GM19043 (cell line): ENCODE data around the gene PTPRM.
"Not testable (repeated sequence)": the region's sequence is repeated elsewhere in the genome, so short reads cannot be mapped to it uniquely, and the experiment has no call there.

ENCODE experiments used
- ATAC-seq: cut with Tn5 transposase; IDR thresholded peaks from one replicate; pipeline ENCODE4 v1.9.1; 2021; ENCODE audit warnings: low read depth; ENCODE audit not compliant: unreplicated experiment

PTPRM gene

DNA sequence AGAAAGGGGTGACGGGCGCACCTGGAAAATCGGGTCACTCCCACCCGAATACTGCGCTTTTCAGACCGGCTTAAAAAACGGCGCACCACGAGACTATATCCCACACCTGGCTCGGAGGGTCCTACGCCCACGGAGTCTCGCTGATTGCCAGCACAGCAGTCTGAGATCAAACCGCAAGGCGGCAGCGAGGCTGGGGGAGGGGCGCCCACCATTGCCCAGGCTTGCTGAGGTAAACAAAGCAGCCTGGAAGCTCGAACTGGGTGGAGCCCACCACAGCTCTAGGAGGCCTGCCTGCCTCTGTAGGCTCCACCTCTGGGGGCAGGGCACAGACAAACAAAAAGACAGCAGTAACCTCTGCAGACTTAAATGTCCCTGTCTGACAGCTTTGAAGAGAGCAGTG, 399.6 kb downstream of the PTPRM start:
- ATAC-seq = not testable (repeated sequence)

DNA sequence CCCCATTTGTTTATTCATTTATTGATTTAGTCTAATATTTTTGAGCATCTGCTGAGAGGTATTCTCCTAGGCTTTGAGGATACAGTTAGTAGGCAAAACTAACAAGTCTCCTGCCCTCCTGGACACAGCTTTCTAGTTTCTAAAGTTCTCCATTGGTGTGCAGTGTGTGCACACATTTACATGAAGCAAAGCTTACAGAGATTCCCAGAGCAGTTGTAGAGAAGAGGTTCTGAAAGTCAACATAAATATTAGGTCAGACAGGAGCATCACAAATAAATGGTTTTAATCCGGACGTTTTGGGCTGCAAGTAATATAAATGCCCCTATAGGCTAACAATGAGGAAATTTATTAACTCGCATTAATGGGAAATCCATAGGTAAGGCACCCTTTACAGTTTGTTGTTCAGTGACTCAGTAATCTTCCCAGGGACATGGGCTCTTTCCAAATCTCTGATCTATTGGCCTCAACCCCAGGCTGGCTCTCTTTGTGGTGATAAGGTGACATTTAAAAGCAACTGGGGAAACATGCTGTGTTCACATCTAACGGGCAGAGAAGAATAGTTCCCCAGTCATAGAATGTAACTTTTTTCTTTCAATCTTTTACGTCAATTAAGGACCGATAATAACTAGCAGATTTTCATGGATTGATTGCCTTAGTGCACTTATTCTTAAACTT, 407.2 kb downstream of the PTPRM start:
- no peak for ATAC-seq

DNA sequence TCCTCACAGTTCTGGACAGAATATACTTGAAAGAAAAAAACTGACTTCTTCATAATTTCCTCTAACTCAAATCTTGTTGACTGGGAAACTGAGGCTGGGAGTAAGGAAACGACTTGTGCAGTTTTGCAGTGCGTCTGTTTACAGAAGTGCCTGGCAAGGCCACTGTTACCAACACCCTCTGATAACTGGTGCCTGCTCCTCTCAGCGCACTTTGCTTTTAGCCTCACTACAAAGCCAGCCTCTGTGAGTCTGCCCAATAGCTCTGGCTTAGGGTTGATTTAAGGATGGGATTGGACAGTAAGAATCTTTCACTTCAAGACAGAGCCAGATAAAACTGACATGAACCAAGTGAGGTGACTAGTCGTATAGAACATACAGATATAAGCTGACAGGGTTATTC, 410.8 kb downstream of the PTPRM start:
- no peak for ATAC-seq

DNA sequence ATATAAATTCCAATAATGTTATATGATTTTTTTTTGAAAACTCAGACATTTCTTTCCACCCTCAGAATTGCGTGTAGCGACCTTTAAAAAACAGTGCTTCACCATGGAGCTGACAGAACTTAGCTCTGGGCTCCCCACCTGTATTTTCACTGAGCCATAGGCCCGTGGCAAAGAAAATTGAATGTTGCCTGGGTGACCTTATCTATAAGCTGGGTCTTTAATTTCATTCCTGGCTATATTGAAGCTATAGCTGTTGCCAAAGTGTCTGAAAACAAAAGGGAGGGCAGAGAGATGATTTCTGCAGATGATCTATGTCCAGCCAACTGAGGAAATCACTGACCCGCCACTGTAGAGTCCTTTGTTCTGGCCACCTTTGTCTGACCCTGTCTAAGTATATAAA, 411.7 kb downstream of the PTPRM start:
- no peak for ATAC-seq

DNA sequence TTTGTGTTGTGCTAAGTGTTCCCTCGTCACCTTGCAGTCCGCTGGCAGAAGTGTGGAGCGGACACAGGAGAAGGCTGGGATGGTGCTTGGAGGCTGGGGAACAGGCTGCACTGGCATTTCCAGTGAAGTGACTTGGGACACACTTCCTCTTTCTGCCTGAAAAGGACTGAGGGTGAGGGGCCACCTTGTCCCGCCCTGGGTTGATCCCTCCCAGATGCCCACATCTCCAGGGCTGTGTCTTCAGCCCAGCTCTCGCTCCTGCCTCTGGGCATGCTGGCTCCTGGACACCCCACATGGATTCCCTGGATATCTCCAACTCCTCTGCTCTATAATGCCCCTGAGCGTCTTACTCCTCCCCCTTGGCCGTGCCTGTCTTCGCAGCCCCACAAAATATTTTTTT, 412.6 kb downstream of the PTPRM start:
- no peak for ATAC-seq

DNA sequence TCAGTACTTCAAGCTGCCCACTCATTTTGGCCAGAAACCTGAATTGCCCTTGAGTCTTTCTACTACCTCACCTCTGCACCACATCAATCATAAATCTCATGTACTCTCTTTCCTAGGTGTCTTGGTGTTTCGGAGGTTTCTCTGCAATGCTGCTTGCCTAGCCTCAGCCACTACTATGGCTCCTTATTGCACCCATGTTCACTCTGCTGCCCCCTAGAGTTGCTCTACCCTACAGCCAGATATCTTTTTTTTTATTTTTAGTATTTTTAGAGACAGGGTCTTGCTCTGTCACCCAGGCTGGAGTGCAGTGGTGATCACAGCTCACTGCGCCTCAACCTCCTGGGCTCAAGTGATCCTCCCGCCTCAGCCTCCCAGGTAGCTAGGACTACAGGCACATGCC, 413.0 kb downstream of the PTPRM start:
- ATAC-seq = no peak

DNA sequence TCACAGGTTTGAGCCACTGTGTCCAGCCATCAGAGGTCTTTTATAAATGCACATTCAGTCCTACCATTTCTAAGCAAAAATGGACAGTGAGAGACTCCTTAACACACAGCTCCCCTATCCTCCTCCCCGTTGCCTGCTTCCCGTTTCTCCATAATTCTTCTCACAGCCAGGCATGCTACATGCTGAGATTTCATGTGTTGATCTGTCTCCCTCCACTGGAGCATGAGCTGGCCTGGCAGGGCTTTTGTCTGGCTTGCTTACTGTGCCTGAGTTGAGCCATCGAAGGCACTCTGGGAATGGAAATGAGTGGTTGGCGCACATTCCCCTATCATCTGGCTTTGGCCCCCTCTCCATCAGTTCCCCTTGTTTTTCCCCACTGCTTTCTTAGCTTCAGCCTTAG, 413.5 kb downstream of the PTPRM start:
- ATAC-seq = no peak

DNA sequence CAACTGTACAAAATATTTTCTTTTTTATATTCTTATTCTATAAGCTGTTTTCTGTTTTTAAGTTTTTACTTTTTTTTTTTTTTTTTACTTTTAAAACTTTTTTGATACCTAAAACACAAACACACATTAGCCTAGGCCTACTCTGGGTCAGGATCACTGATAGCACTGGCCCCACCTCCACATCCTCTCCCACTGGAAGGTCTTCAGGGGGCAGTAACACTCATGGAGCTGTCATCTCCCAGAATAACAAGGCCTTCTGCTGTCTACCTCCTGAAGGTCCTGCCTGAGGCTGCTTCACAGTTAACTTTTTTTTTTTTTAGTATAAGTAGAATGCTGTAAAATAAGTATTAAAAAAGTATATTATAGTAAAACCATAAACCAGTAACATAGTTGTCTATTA, 415.1 kb downstream of the PTPRM start:
- ATAC-seq = no peak

DNA sequence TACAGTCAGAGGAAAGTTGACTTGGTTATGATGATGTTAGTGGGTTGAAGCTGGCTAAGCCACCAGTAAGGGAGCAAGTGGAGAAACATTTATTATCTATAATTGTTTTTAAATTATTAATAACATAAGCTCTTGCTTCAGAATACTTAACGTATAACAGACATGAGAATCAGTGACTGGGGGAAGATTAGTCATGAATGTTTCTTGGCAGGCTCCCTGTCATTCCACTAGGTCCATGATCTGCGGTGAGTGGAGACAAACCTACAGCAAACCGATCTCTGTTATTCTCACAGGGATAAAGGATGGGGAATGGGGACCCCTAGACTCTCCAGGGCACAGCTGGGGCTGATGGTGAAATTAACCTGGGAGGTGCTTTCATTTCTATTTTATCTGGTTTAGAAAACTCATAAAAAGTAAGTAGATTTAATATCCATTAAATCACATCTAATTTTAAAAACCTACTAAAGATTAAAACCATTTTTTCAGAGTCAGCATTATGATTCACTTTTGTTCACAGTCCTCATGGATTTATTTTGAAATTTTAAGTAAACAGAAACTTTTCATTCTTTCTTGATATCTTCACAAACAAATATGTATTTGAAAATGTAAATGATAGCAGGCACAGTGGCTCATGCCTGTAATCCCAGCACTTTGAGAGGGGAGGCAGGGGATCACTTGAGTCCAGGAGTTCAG, 420.3 kb downstream of the PTPRM start:
- no peak for ATAC-seq

DNA sequence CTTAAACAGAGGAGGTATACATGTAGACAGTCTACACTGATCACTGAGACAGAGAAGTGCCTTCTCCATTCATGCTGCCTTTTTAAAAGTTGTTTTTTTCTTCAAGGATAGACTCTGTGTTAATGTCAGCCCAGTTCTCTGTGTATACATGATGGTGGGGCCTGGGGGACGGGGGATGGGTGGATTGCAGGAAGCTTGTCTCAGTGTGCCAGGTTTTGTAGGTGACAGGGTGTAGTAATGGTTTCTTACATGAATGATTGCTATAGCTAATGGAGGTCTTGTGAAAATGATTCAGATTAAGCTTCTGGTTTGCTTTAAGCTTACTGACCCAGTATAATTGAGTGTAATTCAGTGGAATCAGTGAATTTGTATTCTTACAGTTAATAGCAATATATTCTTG, 423.6 kb downstream of the PTPRM start:
- ATAC-seq = no peak

DNA sequence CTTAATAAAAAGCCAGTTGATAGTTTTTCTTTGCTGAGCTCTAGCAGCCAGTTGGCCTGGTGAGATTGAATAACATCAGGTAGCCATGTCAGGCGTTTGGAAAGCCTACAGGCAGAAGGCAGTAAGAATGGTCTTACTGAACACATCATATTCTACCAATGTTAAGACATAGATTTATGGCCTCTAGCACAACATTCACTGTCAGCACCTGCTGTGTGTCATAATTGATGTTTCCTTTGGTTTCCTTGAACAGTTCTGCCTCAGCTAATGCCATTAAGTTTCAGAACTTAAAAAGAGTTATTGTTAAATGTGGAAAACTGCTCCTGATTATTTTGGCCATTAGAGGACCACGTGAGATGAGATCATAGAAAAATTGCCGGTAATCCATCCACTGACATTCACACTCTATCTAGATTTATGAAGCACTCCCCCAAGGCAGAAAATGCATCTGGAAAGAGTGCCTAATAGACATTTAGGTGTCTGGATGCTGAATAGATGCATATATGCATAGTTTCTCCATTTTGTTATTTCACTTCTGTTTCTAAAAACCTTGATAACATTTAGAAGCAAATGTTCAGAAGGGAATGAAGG, 434.7 kb downstream of the PTPRM start:
- no peak for ATAC-seq

DNA sequence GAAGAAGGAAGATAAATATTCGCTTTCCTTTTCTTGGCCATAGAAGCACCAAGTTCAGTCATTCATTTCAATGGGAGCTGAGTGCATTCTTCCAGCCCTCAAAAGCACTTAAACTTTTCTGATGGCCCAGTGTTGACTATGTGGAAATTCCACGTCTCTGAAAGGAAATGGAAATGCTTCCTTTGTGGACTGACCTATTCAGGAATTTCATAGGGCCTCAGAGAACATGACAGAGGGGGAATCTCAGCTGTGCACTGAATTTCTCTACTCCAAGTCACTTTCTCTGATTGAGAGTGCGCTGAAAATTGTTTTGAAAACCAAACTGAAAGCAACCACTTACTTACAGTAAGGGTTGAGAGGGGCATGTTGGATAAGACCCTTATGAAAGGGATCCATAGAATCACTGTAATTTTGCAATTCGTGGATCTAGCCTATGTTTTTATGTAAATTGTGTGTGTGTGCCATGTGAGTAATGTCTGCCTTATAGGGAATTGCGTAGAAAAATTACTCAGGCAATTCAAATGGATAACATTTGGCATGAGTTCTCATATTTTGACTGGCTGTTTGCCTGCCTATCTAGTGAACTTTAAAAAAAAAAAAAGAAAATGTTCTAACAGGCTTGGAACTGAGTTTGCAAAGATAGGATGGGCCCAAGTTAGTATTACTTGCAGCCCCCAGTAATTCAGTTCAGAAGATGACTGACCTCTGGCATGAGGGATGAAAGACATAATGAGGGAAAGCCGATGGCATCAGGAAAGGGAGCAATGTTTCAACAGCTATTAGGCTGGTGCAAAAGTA, 437.0 kb downstream of the PTPRM start:
- ATAC-seq = no peak

DNA sequence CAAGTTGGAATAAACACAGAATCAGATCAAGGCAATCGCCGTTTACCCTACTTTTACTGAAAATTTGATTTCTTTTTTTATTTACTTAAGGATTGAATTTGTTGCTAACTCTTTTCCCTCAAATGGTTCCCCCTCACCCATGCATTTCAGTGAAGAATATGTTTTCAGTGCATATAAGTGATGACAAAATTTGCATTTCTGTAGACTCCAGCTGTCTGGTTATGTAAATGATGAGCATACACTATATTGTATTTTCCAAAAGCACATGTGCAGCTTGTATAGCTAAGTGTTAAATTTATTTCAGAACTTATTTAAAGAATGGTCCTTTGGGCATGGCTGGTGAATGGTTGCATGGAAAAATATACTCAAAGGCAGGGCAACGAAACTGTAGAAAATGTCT, 437.7 kb downstream of the PTPRM start:
- no peak for ATAC-seq

DNA sequence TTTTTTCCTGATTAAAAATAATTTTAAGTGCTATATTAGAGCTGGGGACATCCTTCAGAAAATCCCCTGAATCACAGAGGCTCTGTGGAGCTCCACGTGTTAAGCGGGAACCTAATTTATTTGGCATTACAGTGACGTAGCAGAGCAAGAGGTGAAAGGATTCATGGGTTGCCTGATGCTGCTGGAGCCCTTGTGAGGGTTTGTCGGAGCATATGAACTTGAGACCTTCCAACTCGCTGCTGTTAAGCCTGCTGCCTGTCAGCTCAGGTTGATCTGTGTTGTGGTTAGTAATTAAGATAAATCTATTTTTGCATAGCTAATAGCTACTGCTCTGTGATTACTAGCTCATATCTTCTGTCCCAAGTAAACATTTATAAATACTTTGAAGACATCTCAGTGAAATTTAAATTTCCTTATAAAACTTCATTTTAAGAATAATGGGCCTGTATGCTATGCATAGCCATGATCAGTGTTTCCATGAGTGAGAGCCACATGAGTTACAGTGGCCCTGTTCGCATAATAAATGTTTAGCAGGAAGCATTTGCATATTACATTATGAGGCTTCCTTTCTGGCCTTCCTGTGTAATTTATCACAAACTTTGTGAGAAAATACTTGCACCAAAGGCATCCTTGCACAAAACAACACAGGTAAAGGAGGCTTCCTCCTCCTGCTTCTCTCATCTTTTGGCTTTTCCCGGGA, 438.9 kb downstream of the PTPRM start:
- ATAC-seq = no peak

DNA sequence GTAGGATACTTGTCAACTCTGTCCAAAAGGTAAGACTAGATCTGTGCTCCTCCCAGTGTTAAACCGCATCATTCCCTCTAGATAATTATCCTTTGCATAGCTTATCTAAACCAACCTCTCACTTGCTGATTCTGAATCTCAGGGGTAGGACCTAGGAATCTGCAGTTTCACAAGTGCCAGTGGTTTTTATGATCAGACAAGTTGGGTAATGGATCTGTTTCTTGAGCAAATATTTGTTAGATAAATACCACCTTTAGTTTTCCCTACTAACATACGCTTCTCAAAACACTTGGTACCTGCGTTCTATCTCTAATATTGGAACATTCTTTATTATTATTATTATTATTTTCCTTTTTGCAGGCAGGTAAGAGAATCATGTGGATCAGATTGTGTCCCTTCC, 439.9 kb downstream of the PTPRM start:
- no peak for ATAC-seq

DNA sequence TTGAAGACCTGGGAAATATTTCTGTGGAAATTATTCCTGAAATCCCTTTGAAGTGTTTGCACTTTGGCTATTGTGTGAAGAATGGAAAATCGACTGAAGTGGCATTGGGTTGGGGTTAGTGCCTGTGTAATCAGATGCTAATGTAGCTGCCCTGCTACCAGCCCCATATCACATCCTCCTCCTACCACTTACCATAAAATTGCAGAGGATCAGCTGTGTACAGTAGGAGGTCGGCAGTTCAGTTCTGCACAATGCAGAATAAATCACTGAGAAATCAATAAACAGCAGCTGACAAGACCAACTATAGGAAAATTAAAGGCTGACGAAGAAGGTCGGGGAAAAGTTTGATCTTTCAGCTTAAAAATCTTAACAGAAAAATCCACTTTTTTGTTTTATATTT, 440.9 kb downstream of the PTPRM start:
- ATAC-seq = no peak

DNA sequence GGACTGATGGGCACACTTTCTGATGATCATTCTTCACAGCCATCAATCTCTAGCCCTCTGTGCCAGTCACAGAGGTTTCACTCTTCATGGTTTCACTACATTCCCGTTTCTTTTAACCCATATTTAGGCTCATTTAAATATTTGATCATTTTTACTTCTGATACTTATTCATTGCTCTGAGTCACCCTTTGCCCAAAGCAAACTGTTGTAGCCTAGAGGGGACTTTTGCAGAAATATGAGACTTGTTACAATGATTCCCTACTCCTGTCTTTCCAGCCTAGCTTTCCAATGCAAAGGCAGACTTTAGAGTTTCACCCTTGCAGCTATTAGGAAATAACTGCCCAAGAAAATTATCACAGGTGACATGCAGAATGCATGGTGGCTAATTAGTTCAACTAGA, 444.2 kb downstream of the PTPRM start:
- no peak for ATAC-seq

DNA sequence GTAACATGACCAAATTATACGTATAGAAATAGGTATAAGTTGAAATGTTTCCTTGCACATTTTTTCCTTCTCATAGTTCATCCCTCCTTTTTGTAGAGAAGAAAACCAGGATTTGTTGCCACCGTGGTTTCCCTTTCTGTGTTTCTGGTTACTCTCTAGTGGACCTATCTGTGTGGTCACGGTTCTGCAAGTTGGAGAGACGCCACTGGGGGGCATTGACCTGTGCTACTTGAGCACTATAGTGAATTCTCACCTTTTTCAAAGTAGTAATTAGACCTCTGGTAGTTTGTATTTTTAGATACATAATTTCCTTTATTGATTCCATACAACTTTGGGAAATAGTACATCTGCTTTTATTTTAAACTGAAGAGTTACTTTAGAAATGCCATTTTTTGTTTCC, 444.8 kb downstream of the PTPRM start:
- no peak for ATAC-seq

DNA sequence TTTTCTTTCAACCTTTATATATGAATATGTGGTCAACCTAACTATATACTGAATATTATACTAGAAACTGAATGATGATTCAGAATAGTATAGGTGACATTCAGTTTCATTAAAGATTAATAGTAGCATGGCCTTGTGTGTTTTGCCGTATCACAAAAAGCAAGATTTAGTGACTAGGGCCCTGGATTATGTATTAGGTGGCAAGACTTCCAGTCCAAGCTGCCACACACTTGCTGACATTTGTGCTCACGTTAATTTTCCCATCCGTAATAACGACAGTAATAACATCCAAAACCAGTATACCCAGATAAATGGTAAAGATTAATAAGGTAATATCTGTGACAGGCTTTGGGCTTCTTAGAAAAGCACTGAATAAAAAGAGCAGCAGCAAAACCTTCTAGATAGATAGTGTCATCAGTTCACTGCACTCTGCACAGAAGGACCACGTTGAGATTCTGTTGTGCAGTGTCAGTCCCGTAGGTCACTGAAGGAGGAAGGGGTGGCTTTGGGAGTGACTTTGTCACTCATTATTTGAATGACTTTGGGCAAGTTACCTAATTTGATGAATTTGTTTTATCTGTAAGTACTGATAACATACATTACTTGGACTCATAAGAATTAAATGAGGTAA, 451.7 kb downstream of the PTPRM start:
- no peak for ATAC-seq

DNA sequence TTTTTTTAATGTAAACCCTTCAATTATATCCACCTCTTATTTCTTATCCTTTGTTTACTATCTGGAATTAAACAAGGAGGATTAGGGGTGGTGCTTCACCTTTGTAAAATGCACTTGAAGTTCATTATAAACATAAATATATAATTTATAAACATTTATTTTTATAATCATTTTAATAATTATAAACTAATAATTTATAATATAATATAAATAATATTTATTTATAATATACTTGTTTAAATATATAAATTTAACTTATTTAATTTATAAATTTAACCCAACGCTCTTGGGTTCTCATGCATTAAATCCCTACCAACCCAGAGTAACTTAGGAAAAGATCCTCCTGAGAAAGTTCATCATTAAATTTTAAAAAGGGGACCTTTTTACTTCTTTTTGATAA, 452.5 kb downstream of the PTPRM start:
- ATAC-seq = no peak
